AG08396 (cell line): ENCODE measurements around the gene CAMTA1.

ENCODE experiments used
- DNase-seq: peaks from one replicate; pipeline ENCODE4 v3.0.0; 2012; ENCODE audit warnings: low spot score, mixed read lengths

The CAMTA1 gene

DNA sequence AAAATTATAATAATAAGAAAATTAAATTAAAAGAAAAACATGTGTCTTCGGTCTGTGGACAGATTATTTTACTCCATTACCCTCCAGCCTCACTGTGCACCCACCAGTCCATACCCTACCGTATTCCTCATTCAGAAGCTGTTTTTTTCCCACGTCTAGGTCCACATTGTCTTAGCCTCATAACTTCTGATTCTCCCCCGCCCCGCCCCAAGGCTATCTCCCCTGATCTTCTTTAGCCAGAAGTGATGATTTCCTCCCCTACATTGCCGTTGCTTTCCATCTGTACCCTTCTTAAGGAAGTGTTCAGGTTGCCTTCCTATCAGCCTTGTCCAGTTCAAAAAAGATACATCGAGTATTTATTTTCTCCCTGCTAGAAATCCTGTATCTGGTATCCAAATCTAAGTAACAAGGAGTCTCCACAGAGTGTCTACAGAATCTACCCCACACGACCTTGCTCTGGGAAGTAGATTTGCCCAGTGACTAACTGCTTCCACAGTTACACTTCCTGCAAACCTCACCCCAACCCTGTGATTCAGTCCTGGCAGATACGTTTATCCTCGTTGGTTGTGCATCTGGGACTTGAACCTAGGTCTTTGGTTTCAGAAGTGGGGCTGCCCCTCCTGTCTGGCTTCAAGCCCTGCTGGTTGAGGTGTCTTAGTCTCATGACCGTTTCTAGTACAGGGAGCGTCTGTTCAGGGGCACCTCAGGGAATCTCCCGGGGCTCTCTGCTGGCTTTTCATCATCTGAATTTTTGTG lies 470.2 kb downstream of the CAMTA1 start:
- DNase-seq, result no peak

DNA sequence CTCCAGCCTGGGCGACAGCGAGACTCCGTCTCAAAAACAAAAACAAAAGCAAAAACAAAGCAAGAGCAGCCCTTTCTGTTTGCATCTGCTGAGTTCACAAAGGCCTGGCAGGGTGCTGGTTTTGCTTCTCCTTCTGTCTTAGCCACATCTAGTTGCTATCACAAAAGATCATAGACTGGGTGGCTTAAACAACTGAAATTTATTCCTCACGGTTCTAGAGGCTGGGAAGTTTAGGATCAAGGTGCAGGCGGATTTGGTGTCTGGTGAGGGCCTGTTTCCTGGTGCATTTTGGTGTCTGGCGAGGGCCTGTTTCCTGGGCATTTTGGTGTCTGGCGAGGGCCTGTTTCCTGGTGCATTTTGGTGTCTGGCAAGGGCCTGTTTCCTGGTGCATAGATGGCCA lies 471.3 kb downstream of the CAMTA1 start:
- no peak for DNase-seq

DNA sequence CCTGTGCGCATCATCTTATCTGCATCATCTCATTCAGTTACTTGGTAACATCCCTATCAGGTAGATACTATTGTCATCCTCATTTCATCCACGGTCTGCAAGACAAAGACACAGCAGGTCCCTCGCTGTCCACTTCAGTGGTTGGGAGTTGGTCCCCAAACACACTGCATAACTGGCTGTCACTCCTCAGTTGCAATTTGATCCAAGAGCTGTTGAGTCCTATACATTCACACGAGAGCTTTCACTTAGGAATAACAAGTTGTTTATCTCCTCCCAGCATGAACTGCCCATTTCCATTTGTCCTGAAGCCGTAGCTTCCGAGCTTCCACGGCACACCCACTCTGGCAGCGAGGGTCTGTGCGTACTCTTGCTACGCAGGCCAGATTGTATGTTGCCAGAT lies 472.0 kb downstream of the CAMTA1 start:
- no peak for DNase-seq

DNA sequence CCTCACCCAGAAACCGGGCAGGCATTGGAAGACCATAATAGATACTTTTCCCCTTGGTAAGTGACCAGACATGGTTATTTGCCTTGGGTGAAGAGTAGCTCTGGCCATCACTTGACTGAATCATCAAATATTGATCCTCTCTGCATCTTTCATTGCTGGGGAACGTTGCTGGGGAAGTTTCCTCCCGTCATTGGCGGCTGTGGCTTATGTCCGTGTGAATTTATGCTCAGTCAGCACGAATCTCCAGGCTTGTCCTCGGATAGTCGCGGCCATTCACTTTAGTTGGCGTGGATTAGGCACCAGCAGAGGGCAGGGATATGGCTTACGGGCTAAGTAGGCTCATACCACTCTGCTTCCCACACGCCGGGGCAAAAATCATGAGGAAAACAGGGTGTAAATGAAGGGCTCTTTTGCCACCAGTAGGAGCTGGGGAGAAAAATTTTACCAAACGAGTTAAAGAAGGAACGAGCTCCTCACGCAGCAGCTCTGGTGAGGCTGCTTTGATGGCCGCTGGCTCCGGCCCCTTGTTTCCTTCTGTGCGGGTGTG lies 473.4 kb downstream of the CAMTA1 start:
- DNase-seq, result no peak

- DNase-seq, result no peak
Observed at GRCh38 chr1:7259955-7260354, 474.7 kb downstream of the CAMTA1 start.

DNA sequence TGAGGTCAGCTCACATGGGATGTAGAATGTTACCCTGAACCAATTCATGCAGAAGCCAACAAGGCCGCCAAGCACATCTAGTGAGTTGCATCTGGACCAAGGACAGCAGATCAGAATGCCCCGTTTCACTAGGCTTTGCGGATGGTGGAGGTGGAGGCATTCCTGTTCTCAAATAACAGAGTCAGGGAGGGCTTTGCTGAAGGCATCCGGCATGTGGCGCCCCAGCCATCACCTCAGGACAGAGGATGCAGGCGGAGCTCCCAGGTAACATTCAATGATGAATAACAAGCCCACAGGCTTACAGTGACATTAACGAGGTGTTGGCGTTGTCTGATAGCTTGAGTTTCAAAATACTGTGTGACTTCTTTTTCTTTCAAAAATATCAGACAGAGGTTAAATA lies 476.2 kb downstream of the CAMTA1 start:
- no peak for DNase-seq

DNA sequence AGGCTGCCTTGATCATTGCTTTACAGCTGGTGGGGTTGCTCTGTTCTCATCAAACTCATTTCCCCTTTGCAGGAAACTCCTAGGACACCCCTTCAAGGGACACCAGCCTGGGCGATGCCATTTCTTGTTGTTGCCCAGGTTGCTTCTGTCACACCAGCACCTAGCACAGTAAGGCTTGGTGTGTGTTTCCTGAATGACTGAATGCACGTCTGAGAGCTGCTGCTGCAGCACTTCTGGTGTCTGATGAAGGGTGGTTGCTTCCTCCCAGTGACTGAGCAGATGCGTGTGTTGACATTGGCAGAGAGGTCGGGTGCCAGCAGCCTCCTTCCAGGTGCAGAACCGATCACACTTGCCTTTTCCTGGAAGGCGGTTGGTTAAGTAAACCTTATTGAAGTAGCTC lies 477.4 kb downstream of the CAMTA1 start:
- DNase-seq, result no peak

DNA sequence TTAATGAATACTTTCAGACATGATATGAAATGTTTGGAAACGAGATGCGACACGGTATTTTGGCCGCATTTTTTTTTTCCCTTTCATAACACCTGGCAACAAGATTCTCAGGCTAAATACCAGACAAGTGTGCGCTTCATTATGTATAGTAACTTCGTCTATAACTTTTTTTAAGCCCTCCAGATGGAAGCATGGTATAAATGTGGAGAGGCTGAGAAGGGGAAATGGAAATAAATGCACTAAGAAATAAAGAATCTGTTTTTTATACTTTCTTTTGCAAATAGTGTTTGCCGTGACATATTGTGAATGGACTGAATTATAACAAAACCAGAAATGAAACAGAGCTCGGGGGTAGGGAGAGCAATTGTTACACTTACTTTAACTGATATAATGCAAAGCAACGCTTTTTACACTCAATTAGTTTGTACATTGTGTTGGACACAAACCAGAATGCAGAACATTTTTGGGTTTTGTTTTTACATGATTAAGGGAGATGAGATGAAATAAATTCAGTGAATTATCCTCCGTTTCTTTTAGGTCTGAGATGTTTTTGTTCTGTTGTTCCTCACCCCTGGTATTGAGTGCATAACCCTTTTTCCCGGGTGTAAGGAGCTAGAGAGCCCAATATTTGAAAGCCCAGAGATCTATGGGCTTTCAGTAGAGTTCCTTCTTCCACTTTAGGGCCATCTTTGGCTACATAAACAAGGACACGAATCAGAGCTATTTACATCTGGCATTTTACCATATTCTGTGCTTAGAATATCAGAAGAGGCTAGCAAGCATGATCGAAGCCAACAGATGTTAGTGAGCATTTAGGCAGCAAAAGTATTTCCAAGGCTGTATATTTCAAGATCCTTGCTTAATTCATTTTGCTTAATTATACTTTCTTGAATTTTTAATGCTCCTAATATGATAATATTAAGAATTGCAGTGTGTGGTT lies 478.0 kb downstream of the CAMTA1 start:
- no peak for DNase-seq

GRCh38 chr1:7264101-7264500 lies 478.8 kb downstream of the CAMTA1 start:
- no peak for DNase-seq

DNA sequence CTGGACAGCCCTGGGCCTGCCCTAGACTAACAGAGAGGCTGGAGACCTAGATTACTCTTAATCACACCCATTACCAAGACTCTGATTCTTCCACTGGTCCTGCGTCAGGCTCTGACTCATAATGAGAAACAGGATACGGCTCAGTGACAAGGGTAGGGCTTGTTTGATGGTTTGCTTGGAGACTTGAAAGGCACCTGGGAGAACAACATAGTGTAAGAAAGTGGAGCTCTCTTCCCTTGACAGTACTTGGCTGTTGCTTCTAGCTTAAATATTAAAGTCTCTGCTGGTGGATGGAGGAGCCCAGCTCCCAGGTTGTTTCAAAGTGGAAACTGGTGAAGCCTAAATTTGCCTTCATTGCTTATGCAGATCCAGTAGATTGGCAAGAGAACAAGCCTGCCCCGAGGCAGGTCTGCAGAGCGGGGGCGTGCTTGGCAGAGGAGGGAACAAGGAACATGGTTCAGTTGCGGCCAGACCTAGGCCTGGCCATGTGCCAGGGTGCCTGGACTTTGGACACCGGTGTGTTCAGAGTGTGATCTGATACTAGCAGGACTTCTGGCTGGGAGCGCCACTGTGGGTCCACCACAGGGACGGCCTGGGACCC lies 480.6 kb downstream of the CAMTA1 start:
- peak; percentile 57 for DNase-seq

DNA sequence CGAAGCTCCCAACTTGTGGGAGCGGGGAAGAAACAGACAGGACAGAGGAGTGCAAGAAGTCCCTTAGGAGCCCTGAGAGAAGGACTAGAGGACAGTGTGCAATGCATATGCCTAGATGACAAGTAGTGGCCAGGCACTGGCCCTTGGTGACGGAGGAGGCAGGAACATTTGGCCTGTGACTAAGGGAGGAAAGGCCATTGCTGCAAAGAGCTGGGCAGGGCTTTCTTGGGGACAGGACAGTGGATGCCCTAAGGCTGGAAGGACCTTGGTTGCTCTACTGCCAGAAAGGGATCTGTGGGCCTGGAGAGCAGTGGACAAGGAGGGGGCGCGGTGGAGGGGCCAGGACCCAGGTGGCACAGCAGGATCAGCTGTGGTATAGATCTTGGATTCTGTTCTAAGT lies 481.3 kb downstream of the CAMTA1 start:
- DNase-seq, result no peak

- peak; percentile 73 for DNase-seq
Observed at GRCh38 chr1:7267493-7267892, 482.2 kb downstream of the CAMTA1 start.

- DNase-seq, result no peak
Observed at GRCh38 chr1:7268983-7269382, 483.7 kb downstream of the CAMTA1 start.

- DNase-seq, result no peak
Observed at GRCh38 chr1:7269525-7269924, 484.3 kb downstream of the CAMTA1 start.

GRCh38 chr1:7274256-7274655 lies 489.0 kb downstream of the CAMTA1 start:
- DNase-seq, result no peak

DNA sequence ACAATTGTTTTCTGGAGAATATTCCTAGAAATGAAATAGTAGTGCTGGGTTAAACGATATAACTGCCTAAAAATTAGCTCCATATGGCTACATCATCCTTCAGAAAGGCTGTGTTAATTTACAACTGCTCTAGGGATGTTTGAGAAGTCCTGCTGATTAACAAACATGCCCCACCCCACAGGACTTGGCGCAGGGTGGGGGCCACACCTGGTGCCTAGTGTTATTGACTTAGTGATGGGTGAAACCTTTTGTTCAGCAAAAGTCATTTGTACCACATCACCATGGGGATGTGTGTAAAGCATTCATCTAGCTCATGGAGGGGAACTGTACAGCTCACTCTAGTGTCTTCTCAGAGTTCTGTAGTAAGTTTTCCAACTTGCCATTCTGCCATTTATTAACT lies 492.8 kb downstream of the CAMTA1 start:
- no peak for DNase-seq

DNA sequence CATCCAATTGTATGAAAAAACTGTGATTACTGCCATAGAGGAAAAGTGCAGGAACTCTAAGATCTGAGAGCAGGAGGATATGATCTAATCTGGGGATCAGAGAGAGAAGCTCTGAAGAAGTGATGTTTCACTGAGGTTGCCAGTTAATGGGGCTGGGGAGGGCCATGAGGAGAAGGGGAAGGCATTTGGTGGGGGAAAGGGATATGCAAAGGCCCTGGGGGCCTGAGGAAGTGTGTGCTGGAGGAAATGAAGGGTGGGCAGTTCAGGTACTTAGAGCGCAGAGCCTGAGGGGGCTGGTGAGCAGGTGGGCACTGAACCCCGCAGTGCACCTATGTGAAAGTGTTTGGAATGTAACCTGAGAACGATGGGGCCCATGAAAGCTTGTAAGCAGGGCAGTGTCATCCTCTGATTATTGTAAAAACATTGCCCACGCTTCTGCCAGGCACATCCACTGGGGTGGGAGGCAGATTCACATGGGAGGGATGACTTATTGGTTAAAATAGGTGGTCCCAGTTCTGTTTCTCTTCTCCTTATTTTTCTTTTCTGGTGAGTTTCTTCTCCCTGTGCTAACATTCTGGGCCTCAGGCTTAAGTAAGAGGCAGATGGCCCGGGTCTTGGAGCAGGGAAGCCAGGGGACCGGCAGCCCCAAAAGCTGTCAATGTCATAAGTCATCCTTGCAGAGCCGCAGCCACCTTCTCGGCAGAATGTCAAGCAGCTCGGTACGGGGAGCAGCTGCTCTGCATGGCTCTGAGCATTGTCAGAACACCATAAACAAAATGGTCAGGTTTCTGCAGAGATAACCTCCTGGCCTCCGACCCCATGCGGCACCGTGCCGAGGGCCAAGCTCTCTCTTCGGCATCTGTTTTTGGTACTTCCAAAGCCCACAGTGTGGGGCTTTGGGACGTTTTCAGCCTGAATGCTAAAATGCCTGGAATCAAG lies 493.8 kb downstream of the CAMTA1 start:
- no peak for DNase-seq

- no peak for DNase-seq
Observed at GRCh38 chr1:7279769-7280168, 494.5 kb downstream of the CAMTA1 start.

DNA sequence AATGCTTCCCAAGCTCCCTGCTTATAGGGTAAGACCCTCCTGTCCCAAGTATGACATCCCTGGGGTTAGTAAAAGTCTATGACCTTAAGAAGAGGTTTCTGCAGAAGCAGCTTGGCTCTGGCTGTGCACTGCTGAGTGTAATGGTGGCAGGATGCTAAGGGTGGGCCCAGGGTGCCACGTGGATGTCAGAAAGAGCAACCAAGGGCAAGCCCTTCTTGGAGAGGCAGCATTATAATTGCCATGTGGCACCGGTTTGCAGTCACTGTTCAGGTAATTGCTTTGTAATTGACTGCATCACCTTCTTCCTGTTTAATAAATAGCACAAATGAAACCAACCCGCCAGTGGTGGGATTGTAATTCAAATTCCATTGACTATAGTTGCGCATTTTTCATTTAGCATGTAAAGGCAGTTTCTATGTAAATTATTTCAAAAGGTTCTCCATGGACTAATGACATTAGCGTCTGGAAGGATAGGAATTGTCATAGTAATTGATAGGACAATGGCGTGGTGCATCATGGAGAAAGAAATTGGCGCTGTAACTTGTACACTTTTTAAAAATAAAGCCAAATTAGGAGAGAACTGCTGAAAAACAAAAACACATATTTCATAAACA lies 495.2 kb downstream of the CAMTA1 start:
- DNase-seq, result no peak

DNA sequence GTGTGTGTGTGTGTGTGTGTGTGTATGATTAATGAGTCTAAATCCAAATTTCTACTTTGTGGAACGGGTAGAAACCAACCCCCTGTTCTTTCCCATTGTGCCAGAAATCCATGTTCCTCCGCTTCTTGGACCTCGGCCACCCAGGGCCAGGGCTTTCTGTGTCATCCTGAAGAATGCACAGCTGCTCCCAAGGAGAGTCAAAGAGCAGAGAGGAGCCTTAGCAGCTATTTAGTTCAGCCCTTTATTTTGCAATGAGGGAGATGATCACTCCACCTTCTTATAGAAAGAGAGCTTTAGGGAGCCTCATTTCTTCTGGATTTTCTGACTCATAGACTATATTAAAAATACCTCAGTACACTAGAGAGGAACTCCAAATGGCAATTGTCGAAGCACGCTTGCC lies 496.6 kb downstream of the CAMTA1 start:
- peak; percentile 84 for DNase-seq

DNA sequence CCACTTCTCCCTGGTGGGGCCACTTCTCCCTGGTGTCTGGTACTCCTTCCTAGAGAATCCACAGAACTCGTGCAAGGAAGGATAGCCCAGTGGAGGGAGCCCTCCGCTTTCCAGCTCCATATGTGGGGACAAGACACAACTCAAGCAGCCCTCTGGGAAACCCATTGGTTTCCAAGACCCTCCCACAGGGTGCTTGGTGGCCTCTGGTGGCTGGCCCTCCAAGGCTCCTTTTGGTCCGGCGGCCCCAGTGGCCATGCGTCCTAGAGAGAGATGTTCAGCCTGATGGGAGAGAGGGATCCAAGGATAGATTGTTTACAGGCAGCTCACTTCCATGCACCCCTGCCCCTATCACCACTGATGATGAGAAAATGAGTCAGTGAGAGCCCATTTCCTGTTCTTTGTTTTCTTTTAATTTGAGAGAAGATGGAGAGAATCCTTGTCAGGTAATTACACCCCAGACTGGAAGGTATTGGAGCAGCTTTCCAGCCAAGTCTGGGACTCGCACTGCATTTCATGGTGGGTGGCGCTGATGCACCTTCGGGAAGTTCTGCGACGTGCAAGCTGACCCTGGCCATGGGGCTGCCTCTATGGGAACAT lies 499.7 kb downstream of the CAMTA1 start:
- no peak for DNase-seq
